Lung (tissue), 12 donors: ENCODE data around the gene ZEB2. TPM values are rescaled to one million over a fixed set of nuclear protein-coding genes. Genes with fewer than 3 reads are reported as not detected.

Experiments
- ATAC-seq: fragments of 200-7000 bp; cut with Tn5 transposase; one replicate; pipeline ENCODE4 v1.9.1; 2020; ENCODE audit warnings: moderate number of reproducible peaks; ENCODE audit not compliant: insufficient read depth, low FRiP score
- DNase-seq, 3 donors: peaks; one replicate each; pipeline ENCODE4 v3.0.0-alpha.2; 2013 to 2017
- H3K27ac ChIP-seq, 2 donors: one replicate each; pipeline ENCODE4 v1.5.1; 2013; ENCODE audit warnings: mild to moderate bottlenecking in 2 of 2, moderate library complexity in 2 of 2, control low read depth in 1 of 2, inconsistent platforms in 1 of 2, low read depth in 1 of 2, low read length in 1 of 2
- H3K27me3 ChIP-seq, 3 donors: one replicate each; pipeline ENCODE4 v1.5.1; 2013; ENCODE audit warnings: low read length in 2 of 3; ENCODE audit not compliant: control insufficient read depth in 3 of 3, insufficient read depth in 3 of 3
- H3K36me3 ChIP-seq, 4 donors: one replicate each; pipeline ENCODE4 v1.5.1; 2013; ENCODE audit warnings: low read length in 4 of 4, mild to moderate bottlenecking in 1 of 4, moderate library complexity in 1 of 4; ENCODE audit not compliant: control insufficient read depth in 4 of 4, insufficient read depth in 4 of 4
- H3K4me1 ChIP-seq, 5 donors: one replicate each; pipeline ENCODE4 v1.5.1; 2013; ENCODE audit warnings: low read length in 5 of 5, mild to moderate bottlenecking in 2 of 5, moderate library complexity in 1 of 5; ENCODE audit not compliant: control insufficient read depth in 5 of 5, insufficient read depth in 5 of 5
- H3K4me3 ChIP-seq: one replicate; pipeline ENCODE4 v1.5.1; 2013; ENCODE audit warnings: mild to moderate bottlenecking, control low read depth, moderate library complexity
- H3K9ac ChIP-seq, 2 donors: one replicate each; pipeline ENCODE4 v1.5.1; 2013; ENCODE audit warnings: low read length in 2 of 2, control low read depth in 1 of 2; ENCODE audit not compliant: insufficient read depth in 1 of 2
- H3K9me3 ChIP-seq, 4 donors: one replicate each; pipeline ENCODE4 v1.5.1; 2013; ENCODE audit warnings: low read length in 3 of 4, mild to moderate bottlenecking in 1 of 4, moderate library complexity in 1 of 4; ENCODE audit not compliant: control insufficient read depth in 4 of 4, insufficient read depth in 3 of 4
- WGBS, 2 donors: extraction: QIAGEN DNeasy Blood & Tissue Kit; methylation state at CpG; one replicate each; pipeline ENCODE4 v1.1.7; 2013; 5-methylcytosine and 5-hydroxymethylcytosine counted together
- polyA plus RNA-seq, 2 donors: library from polyadenylated mRNA; stranded (reverse); fragments of 200-250 nt; gene quantifications; one replicate each; pipeline ENCODE4 v1.2.1, GENCODE V29; 2013
- total RNA-seq, 2 donors: library from RNA; depleted of rRNA in 1 of 2; stranded (reverse); fragments of >200 nt in 1 of 2; gene quantifications; one replicate each; pipeline ENCODE4 v1.2.1, GENCODE V29; 2014 to 2021
- TF ChIP-seq, protein P1 (sequence below): IDR thresholded peaks from 2 replicates; pipeline ENCODE4 v1.5.1; 2012; ENCODE audit warnings: mild to moderate bottlenecking; ENCODE audit errors: control extremely low read depth, extremely low read depth
- donor health status: control.
- donor health status: control.
- donor health status: Bipolar disorder and iron deficiency.
- donor health status: healthy.
- donor health status: DM: yes; HTN: yes; CAD: no.

ZEB2 gene
- total and polyA plus RNA-seq, 4 donors: 27.0 to 332 (median 127) TPM

DNA sequence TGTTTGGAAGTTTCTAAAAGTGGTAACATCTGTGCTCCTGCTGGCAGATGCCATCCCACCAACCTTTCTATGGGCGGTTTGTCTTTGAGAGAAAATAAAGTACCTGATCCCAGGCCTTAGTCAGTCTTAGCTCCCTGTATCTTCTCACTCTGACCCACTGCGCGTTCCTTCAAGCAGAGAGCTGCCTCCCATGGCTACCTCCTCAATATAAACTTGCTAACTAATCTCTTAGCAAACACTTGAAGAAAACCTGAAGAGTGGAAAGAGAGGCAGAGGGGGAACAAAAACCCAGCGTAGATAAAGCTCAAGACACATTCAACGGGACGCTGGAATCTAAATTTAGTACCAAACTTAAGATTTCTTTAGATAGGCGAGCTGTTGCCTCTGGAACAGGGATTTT is 17.6 kb downstream of the ZEB2 start:
- TF ChIP-seq, protein P1, sequence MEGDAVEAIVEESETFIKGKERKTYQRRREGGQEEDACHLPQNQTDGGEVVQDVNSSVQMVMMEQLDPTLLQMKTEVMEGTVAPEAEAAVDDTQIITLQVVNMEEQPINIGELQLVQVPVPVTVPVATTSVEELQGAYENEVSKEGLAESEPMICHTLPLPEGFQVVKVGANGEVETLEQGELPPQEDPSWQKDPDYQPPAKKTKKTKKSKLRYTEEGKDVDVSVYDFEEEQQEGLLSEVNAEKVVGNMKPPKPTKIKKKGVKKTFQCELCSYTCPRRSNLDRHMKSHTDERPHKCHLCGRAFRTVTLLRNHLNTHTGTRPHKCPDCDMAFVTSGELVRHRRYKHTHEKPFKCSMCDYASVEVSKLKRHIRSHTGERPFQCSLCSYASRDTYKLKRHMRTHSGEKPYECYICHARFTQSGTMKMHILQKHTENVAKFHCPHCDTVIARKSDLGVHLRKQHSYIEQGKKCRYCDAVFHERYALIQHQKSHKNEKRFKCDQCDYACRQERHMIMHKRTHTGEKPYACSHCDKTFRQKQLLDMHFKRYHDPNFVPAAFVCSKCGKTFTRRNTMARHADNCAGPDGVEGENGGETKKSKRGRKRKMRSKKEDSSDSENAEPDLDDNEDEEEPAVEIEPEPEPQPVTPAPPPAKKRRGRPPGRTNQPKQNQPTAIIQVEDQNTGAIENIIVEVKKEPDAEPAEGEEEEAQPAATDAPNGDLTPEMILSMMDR: no peak
- Histone ChIP-seq H3K36me3 (peaks cover 0 to 29% (median 11%) of the 10 kb centered on the region in 4 donors), H3K27ac (peak overlapping the region; percentile 33 to 37), H3K4me3 (no peak overlapping the region), H3K27me3 (no peaks in the 10 kb centered on the region), H3K9me3 (no peaks in the 10 kb centered on the region), H3K4me1 (peaks cover 6 to 76% (median 28%) of the 10 kb centered on the region in 5 donors), H3K9ac (peak overlapping the region in 1 of 2 donors; percentile 65)
- WGBS, 2 donors: 58 to 78% methylated on average over 7 of the region's 7 CpGs
- ATAC-seq (no peak), DNase-seq (peak in 2 of 3 donors; percentile 52 to 64)

DNA sequence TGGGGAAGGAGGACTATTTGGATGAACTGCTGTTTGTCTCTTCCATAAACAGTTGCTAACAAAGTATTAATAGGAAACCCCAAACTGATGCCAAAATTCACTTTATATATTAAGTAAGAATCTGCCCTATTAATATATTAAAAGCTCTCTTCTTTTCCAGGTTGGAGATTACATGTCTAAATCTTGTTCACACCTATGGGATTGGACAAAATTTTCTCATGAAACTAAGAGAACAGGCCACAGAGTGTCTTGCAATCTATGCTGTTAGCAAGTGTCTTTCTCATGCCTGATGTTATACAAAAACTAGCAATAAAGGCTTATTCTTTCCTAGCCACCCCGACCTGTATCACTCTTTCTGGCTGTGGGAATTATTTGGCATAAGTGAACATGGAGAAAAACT is 18.3 kb downstream of the ZEB2 start:
- Histone ChIP-seq H3K27me3 (no peaks in the 10 kb centered on the region), H3K36me3 (peaks cover 0 to 34% (median 13%) of the 10 kb centered on the region in 4 donors), H3K9ac (peak overlapping the region in 1 of 2 donors; percentile 65), H3K9me3 (no peaks in the 10 kb centered on the region), H3K27ac (peak overlapping the region in 1 of 2 donors; percentile 33), H3K4me1 (peaks cover 8 to 73% (median 28%) of the 10 kb centered on the region in 5 donors), H3K4me3 (no peak overlapping the region)
- TF ChIP-seq, protein P1: no peak
- DNase-seq (peak in 2 of 3 donors; percentile 24 to 66), ATAC-seq (no peak)
- 55 to 87% methylated on average over 1 of the region's 1 CpG for WGBS, 2 donors

DNA sequence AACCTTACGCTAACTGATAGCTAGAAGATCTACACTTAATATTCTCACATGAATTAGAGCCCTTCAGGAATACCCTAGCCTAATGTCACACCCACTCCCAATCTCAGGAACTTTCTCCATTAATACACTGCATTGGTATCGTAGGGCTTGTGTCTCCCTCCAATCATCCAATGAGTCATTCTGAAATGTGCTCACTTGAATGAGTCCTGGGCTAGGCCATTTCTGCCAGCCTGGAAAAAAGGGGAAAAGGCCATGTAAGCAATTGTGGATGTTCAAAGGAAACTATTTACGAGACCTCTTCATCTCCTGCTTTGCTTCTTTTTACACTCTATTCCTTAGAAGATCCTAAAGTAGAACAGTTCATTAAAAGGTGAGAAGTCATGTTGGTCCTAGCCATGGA is 18.8 kb downstream of the ZEB2 start:
- ATAC-seq (no peak), DNase-seq (peak in 1 of 3 donors; percentile 56)
- Histone ChIP-seq H3K4me3 (no peak overlapping the region), H3K27ac (peak overlapping the region in 1 of 2 donors; percentile 33), H3K27me3 (no peaks in the 10 kb centered on the region), H3K4me1 (peaks cover 8 to 72% (median 28%) of the 10 kb centered on the region in 5 donors), H3K9me3 (no peaks in the 10 kb centered on the region), H3K9ac (peak overlapping the region in 1 of 2 donors; percentile 1), H3K36me3 (peaks cover 0 to 33% (median 13%) of the 10 kb centered on the region in 4 donors)
- WGBS, 2 donors: 76 to 80% methylated on average over 3 of the region's 3 CpGs
- TF ChIP-seq, protein P1: no peak

DNA sequence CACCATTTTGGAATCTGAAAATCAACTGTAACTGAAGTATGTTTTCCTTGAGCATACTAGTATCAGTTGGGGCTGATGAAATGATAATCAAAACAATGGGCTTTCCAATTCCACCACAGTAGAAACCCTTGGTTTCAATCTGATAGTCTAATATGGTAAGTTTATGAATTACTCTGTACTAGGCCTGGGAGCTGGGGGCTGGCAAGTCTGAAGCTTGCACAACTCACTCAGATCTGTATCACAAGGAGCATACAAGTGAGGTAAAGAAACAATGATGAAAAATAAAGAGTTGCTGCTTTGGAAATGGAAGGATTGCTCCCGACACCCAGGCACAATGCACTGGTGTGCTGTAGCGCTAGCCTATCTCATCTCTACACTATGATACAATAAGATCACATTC is 19.4 kb downstream of the ZEB2 start:
- peaks cover 0 to 36% (median 13%) of the 10 kb centered on the region in 4 donors for H3K36me3 ChIP-seq
- DNase-seq (peak in 1 of 3 donors; percentile 33), ATAC-seq (no peak)
- H3K27me3 ChIP-seq: no peaks in the 10 kb centered on the region
- peaks cover 10 to 72% (median 29%) of the 10 kb centered on the region in 5 donors for H3K4me1 ChIP-seq
- TF ChIP-seq, protein P1: no peak
- no peak overlapping the region for H3K9ac ChIP-seq
- H3K4me3 ChIP-seq: no peak overlapping the region
- WGBS, 2 donors: 91 to 94% methylated on average over 2 of the region's 2 CpGs
- no peak overlapping the region for H3K27ac ChIP-seq
- no peaks in the 10 kb centered on the region for H3K9me3 ChIP-seq
